ENCODE measurements around the gene DEFB129. TPM values are rescaled to one million over a fixed set of nuclear protein-coding genes. Genes with fewer than 3 reads are reported as not detected.
"Not testable (repeated sequence)": the region's sequence is repeated elsewhere in the genome, so short reads cannot be mapped to it uniquely, and the experiment has no call there.

DEFB129 gene
- polyA plus RNA-seq (2013, experiment 1 of 4) = not detected
- not detected for polyA plus RNA-seq (2013, experiment 2 of 4)
- polyA plus RNA-seq (2013, experiment 3 of 4) = not detected
- not detected for polyA plus RNA-seq (2013, experiment 4 of 4)

GRCh38 chr20:226958-227357, at the start of gene DEFB129:
Gene DEFB129 (plus strand): TSS chr20:227258. CDS start chr20:227289, 31 bp downstream.
- Histone ChIP-seq H3K4me3 (ENCODE audit: insufficient read depth, low read depth, low read length) (no peak within 1 kb of the TSS), H3K36me3 (ENCODE audit: control insufficient read depth, insufficient read depth, low read length) (no peaks in the 10 kb centered on the region), H3K27me3 (ENCODE audit: control insufficient read depth, insufficient read depth, low read length, poor library complexity, severe bottlenecking) (peaks cover 15% of the 10 kb centered on the region), H3K4me1 (ENCODE audit: control insufficient read depth, insufficient read depth, low read length) (no peaks in the 10 kb centered on the region), H3K27ac (ENCODE audit: insufficient read depth, low read depth, low read length, poor library complexity, severe bottlenecking) (no peak within 1 kb of the TSS), H3K9me3 (ENCODE audit: control insufficient read depth, low read length) (no peaks in the 10 kb centered on the region)
- 86 to 87% methylated on average over 3 of the region's 3 CpGs for WGBS, 2 experiments

DNA sequence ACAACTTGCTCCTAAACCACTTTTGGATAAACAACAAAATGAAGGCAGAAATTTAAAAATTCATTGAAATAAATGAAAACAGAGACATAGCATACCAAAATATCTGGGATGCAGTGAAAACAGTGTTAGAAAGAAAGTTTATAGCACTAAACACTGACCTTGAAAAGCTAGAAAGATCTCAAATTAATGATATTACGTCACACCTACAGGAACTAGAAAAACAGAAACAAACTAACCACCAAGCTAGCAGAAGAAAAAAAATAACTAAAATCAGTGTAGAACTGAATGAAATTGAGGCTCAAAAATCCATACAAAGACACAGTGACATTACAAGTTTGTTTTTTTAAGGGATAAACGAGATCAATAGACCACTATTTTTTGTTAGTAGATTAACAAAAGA, 42.8 kb upstream of the DEFB129 start:
- 61% methylated on average over 2 of the region's 2 CpGs; no CpG with 5 or more reads in 1 of the 2 experiments for WGBS, 2 experiments
- Histone ChIP-seq H3K27me3 (ENCODE audit: control insufficient read depth, insufficient read depth, low read length, poor library complexity, severe bottlenecking) (no peaks in the 10 kb centered on the region), H3K27ac (ENCODE audit: insufficient read depth, low read depth, low read length, poor library complexity, severe bottlenecking) (no peak overlapping the region), H3K4me3 (ENCODE audit: insufficient read depth, low read depth, low read length) (no peak overlapping the region), H3K36me3 (ENCODE audit: control insufficient read depth, insufficient read depth, low read length) (no peaks in the 10 kb centered on the region), H3K9me3 (ENCODE audit: control insufficient read depth, low read length) (no peaks in the 10 kb centered on the region), H3K4me1 (ENCODE audit: control insufficient read depth, insufficient read depth, low read length) (no peaks in the 10 kb centered on the region)

- no peak overlapping the region for H3K4me3 ChIP-seq (ENCODE audit: insufficient read depth, low read depth, low read length)
- H3K27me3 ChIP-seq (ENCODE audit: control insufficient read depth, insufficient read depth, low read length, poor library complexity, severe bottlenecking) = no peaks in the 10 kb centered on the region
- no peak overlapping the region for H3K27ac ChIP-seq (ENCODE audit: insufficient read depth, low read depth, low read length, poor library complexity, severe bottlenecking)
- H3K9me3 ChIP-seq (ENCODE audit: control insufficient read depth, low read length) = no peaks in the 10 kb centered on the region
- 79 to 87% methylated on average over 2 of the region's 2 CpGs for WGBS, 2 experiments
- no peaks in the 10 kb centered on the region for H3K4me1 ChIP-seq (ENCODE audit: control insufficient read depth, insufficient read depth, low read length)
- H3K36me3 ChIP-seq (ENCODE audit: control insufficient read depth, insufficient read depth, low read length) = no peaks in the 10 kb centered on the region
Observed at GRCh38 chr20:187733-188132, 39.3 kb upstream of the DEFB129 start.

DNA sequence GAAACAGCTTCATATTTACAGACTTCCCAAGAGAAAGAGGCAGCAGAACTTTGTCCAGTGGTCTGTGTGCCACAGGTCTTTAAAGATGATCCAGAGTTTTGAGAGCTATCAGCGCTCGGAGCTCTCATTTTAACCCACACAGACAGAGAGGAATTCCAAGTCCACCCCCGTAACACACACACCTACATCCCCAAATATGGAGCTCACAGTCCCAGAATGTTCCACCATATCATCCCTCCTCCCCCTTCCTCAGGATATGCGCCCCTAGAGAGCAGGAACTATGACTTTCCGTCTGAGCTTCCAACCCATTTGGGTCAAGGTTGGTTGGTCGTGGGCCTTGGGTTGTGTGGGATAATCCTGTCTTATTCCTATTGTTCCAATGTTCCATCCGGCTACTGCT, 37.4 kb upstream of the DEFB129 start, which contains the start of gene DEFB128:
Gene DEFB128 (minus strand): TSS at position 101 of the 400 bp plus-strand sequence. CDS start 88 bp downstream, at position 13.
- H3K4me1 ChIP-seq (ENCODE audit: control insufficient read depth, insufficient read depth, low read length) = no peaks in the 10 kb centered on the region
- no peaks in the 10 kb centered on the region for H3K9me3 ChIP-seq (ENCODE audit: control insufficient read depth, low read length)
- no peak within 1 kb of the TSS for H3K27ac ChIP-seq (ENCODE audit: insufficient read depth, low read depth, low read length, poor library complexity, severe bottlenecking)
- 68 to 75% methylated on average over 6 to 7 of the region's 7 CpGs for WGBS, 2 experiments
- H3K36me3 ChIP-seq (ENCODE audit: control insufficient read depth, insufficient read depth, low read length) = no peaks in the 10 kb centered on the region
- H3K27me3 ChIP-seq (ENCODE audit: control insufficient read depth, insufficient read depth, low read length, poor library complexity, severe bottlenecking) = no peaks in the 10 kb centered on the region
- H3K4me3 ChIP-seq (ENCODE audit: insufficient read depth, low read depth, low read length) = no peak within 1 kb of the TSS

DNA sequence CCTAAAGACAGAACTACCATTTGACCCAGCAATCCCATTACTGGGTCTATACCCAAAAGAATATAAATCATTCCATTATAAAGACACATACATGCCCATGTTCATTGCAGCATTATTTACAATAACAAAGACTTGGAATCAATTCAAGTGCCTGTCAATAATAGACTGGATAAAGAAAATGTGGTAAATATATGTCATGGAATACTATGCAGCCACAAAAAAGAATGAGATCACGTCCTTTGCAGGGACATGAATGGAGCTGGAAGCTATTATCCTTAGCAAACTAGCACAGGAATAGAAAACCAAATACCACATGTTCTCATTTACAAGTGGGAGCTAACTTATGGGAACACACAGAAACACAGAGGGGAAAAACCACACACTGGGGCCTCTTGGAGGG, 28.8 kb upstream of the DEFB129 start:
- Histone ChIP-seq H3K9me3 (ENCODE audit: control insufficient read depth, low read length) (no peaks in the 10 kb centered on the region), H3K36me3 (ENCODE audit: control insufficient read depth, insufficient read depth, low read length) (no peaks in the 10 kb centered on the region), H3K27me3 (ENCODE audit: control insufficient read depth, insufficient read depth, low read length, poor library complexity, severe bottlenecking) (no peaks in the 10 kb centered on the region), H3K4me1 (ENCODE audit: control insufficient read depth, insufficient read depth, low read length) (no peaks in the 10 kb centered on the region), H3K4me3 (ENCODE audit: insufficient read depth, low read depth, low read length) (no peak overlapping the region), H3K27ac (ENCODE audit: insufficient read depth, low read depth, low read length, poor library complexity, severe bottlenecking) (no peak overlapping the region)
- 85 to 86% methylated on average over 1 of the region's 1 CpG for WGBS, 2 experiments

DNA sequence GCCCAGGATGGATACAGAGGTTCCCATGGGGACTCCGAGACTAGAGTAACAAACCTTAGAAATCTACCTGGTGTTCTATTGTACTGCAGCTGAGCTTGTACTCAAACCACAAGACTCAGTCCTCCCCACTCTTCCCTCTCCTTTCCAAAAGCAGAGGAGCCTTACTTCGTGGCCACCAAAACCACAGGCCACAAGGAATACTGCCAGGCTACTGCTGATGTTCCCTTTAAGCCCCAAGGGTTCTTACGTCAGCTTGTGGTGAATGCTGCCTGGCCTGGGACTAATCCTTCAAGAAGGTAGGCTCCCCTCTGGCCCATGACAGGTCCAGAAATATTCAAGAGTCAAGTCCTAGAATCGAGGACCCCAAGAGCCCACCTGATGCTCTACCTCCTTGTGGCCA, 27.1 kb upstream of the DEFB129 start:
- Histone ChIP-seq H3K36me3 (ENCODE audit: control insufficient read depth, insufficient read depth, low read length) (no peaks in the 10 kb centered on the region), H3K4me1 (ENCODE audit: control insufficient read depth, insufficient read depth, low read length) (no peaks in the 10 kb centered on the region), H3K27ac (ENCODE audit: insufficient read depth, low read depth, low read length, poor library complexity, severe bottlenecking) (no peak overlapping the region), H3K4me3 (ENCODE audit: insufficient read depth, low read depth, low read length) (no peak overlapping the region), H3K27me3 (ENCODE audit: control insufficient read depth, insufficient read depth, low read length, poor library complexity, severe bottlenecking) (no peaks in the 10 kb centered on the region), H3K9me3 (ENCODE audit: control insufficient read depth, low read length) (no peaks in the 10 kb centered on the region)
- WGBS, 2 experiments = 73 to 83% methylated on average over 4 of the region's 4 CpGs

DNA sequence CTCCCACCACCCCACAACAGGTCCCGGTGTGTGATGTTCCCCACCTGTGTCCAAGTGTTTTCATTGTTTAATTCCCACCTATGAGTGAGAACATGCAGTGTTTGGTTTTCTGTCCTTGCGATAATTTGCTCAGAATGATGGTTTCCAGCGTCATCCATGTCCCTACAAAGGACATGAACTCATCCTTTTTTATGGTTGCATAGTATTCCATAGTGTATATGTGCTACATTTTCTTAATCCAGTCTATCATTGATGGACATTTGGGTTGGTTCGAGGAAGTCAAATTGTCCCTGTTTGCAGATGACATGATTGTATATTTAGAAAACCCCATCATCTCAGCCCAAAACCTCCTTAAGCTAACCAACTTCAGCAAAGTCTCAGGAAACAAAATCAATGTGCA, 23.4 kb upstream of the DEFB129 start:
- not testable (repeated sequence) for H3K36me3 ChIP-seq (ENCODE audit: control insufficient read depth, insufficient read depth, low read length); H3K4me1 ChIP-seq (ENCODE audit: control insufficient read depth, insufficient read depth, low read length); H3K9me3 ChIP-seq (ENCODE audit: control insufficient read depth, low read length); H3K27me3 ChIP-seq (ENCODE audit: control insufficient read depth, insufficient read depth, low read length, poor library complexity, severe bottlenecking); H3K4me3 ChIP-seq (ENCODE audit: insufficient read depth, low read depth, low read length); H3K27ac ChIP-seq (ENCODE audit: insufficient read depth, low read depth, low read length, poor library complexity, severe bottlenecking)
- 86 to 87% methylated on average over 2 to 3 of the region's 4 CpGs for WGBS, 2 experiments

GRCh38 chr20:208942-209566, 18.0 kb upstream of the DEFB129 start:
- no peak overlapping the region for H3K4me3 ChIP-seq (ENCODE audit: insufficient read depth, low read depth, low read length)
- H3K27me3 ChIP-seq (ENCODE audit: control insufficient read depth, insufficient read depth, low read length, poor library complexity, severe bottlenecking) = peaks cover 35% of the 10 kb centered on the region
- WGBS, 2 experiments = 35 to 55% methylated on average over 3 to 5 of the region's 5 CpGs
- H3K36me3 ChIP-seq (ENCODE audit: control insufficient read depth, insufficient read depth, low read length) = no peaks in the 10 kb centered on the region
- H3K27ac ChIP-seq (ENCODE audit: insufficient read depth, low read depth, low read length, poor library complexity, severe bottlenecking) = no peak overlapping the region
- H3K9me3 ChIP-seq (ENCODE audit: control insufficient read depth, low read length) = no peaks in the 10 kb centered on the region
- peaks cover 5% of the 10 kb centered on the region for H3K4me1 ChIP-seq (ENCODE audit: control insufficient read depth, insufficient read depth, low read length)

GRCh38 chr20:210809-211502, 16.1 kb upstream of the DEFB129 start:
- WGBS, 2 experiments = 40 to 43% methylated on average over 7 of the region's 7 CpGs

GRCh38 chr20:214383-214782, 12.7 kb upstream of the DEFB129 start:
- WGBS, 2 experiments = 71 to 100% methylated on average over 1 to 2 of the region's 2 CpGs
- Histone ChIP-seq H3K36me3 (ENCODE audit: control insufficient read depth, insufficient read depth, low read length) (no peaks in the 10 kb centered on the region), H3K9me3 (ENCODE audit: control insufficient read depth, low read length) (no peaks in the 10 kb centered on the region), H3K27me3 (ENCODE audit: control insufficient read depth, insufficient read depth, low read length, poor library complexity, severe bottlenecking) (peaks cover 32% of the 10 kb centered on the region), H3K4me1 (ENCODE audit: control insufficient read depth, insufficient read depth, low read length) (peaks cover 5% of the 10 kb centered on the region), H3K27ac (ENCODE audit: insufficient read depth, low read depth, low read length, poor library complexity, severe bottlenecking) (no peak overlapping the region), H3K4me3 (ENCODE audit: insufficient read depth, low read depth, low read length) (no peak overlapping the region)

More at GRCh38 chr20:210809-211502, 16.1 kb upstream of the DEFB129 start:
- Histone ChIP-seq H3K4me3 (ENCODE audit: insufficient read depth, low read depth, low read length) (no peak overlapping the region), H3K9me3 (ENCODE audit: control insufficient read depth, low read length) (no peaks in the 10 kb centered on the region), H3K36me3 (ENCODE audit: control insufficient read depth, insufficient read depth, low read length) (no peaks in the 10 kb centered on the region), H3K27me3 (ENCODE audit: control insufficient read depth, insufficient read depth, low read length, poor library complexity, severe bottlenecking) (peaks cover 35% of the 10 kb centered on the region), H3K4me1 (ENCODE audit: control insufficient read depth, insufficient read depth, low read length) (peaks cover 5% of the 10 kb centered on the region), H3K27ac (ENCODE audit: insufficient read depth, low read depth, low read length, poor library complexity, severe bottlenecking) (no peak overlapping the region)
